Lower leg skin (tissue), 4 donors: ENCODE results near the gene STOM. TPM values are rescaled to one million over a fixed set of nuclear protein-coding genes. Genes with fewer than 3 reads are reported as not detected.

Experiments used
- DNase-seq, 2 donors: peaks; one replicate each; pipeline ENCODE4 v3.0.0-alpha.2; 2019; ENCODE audit warnings: low spot score in 2 of 2
- H3K4me3 ChIP-seq: fragments of 200-600 bp; sonication (generic); 2 replicates; pipeline ENCODE4 v1.5.1; 2017; ENCODE audit warnings: mild to moderate bottlenecking, low read depth; ENCODE audit not compliant: poor library complexity, severe bottlenecking
- POLR2A ChIP-seq, 2 donors: fragments of 450-650 bp; IDR thresholded peaks; one replicate each; pipeline ENCODE4 v1.6.1; 2016 to 2017; ENCODE audit warnings: antibody characterized with exemption in 2 of 2, mild to moderate bottlenecking in 1 of 2, moderate library complexity in 1 of 2
- WGBS, 2 donors: methylation state at CpG; one replicate each; pipeline ENCODE4 v1.1.5; 2018; 5-methylcytosine and 5-hydroxymethylcytosine counted together
- intact Hi-C: fragments of 100-400 bp; cut with DNase I; formaldehyde crosslinking; loops from one replicate; pipeline ENCODE4 v1.15.0; 2023; ENCODE audit warnings: low total_unique reads
- total RNA-seq, 4 donors: library from RNA; depleted of rRNA; stranded (reverse); fragments of >200 nt; gene quantifications; one replicate each; pipeline ENCODE4 v1.1.0, GENCODE V29; 2016
- TF ChIP-seq, protein P1 (sequence below), 3 donors: fragments of 450-650 bp; IDR thresholded peaks; one replicate each; pipeline ENCODE4 v1.5.1; 2016; ENCODE audit warnings: antibody characterized with exemption in 3 of 3, mild to moderate bottlenecking in 3 of 3, moderate library complexity in 2 of 3

The STOM gene
- total RNA-seq, 4 donors from 2014 or later, result 131 to 323 (median 208) TPM

DNA sequence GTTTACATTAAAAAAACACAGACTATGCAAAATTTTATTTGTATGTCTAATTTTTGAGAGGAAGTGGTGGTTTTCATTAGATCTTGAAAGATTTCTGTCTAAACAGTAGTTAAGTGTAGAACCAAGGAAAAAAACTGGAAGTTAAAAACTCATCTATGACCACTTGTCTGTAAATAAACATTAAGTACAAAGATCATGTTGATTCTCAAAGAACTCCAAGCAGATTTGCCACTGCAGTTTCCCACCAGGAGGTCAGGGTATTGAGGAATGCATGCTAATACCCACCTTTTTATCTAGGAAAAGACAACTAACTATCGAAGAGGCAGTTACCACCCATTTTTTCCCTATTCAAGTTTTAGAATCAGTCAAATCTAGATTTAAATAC is 1.9 kb downstream of the STOM start:
- DNase-seq, result no peak
- intact Hi-C loops, result loop anchor here (5.0 kb wide), 1 partner anchor 41 kb away; no protein-coding TSS in a partner anchor
- WGBS, 2 donors, result 52 to 53% methylated on average over 1 of the region's 1 CpG
- H3K4me3 ChIP-seq, result no peak overlapping the region
- TF ChIP-seq, protein P1, sequence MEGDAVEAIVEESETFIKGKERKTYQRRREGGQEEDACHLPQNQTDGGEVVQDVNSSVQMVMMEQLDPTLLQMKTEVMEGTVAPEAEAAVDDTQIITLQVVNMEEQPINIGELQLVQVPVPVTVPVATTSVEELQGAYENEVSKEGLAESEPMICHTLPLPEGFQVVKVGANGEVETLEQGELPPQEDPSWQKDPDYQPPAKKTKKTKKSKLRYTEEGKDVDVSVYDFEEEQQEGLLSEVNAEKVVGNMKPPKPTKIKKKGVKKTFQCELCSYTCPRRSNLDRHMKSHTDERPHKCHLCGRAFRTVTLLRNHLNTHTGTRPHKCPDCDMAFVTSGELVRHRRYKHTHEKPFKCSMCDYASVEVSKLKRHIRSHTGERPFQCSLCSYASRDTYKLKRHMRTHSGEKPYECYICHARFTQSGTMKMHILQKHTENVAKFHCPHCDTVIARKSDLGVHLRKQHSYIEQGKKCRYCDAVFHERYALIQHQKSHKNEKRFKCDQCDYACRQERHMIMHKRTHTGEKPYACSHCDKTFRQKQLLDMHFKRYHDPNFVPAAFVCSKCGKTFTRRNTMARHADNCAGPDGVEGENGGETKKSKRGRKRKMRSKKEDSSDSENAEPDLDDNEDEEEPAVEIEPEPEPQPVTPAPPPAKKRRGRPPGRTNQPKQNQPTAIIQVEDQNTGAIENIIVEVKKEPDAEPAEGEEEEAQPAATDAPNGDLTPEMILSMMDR (IDR thresholded peaks at IDR 0.05), result no peak
- TF ChIP-seq POLR2A (IDR thresholded peaks at IDR 0.05), result no peak

DNA sequence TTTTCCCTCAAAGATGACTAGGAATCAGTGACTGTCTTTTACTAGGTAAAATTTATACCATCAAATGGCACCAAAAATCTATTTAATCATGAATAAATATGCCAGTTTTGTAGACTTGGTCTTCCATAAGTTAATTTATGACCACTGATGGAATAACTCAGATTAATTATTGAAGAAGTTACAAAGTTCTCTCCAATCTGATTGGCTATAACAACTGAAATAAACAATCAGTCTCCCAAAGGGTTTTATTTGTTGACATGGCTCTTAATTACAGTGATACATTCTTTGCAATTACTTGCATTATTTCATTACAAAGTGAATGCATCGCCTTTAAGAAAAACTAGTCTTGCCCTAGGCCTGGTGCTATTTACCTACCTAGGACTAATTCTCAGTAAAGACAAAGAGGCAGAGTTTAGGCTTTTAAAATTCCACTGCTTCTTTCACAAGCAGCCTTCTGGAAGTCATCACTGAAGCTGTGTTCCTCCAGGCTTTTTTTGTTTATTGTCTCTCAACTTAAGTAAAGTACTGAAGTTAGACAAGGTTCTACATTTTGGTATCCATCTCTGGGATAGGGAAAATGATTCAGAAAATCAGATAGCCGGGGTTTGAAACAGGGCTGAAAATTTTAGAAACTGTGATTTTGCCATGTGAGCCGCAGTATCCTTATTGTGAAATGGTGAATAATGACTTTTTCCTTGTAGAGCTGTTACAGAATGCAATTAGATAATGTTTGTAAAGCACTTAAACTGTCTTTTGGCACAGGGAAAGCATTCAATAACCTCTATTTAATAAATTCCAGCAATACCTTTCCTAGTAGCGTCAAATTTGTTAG is 2.5 kb downstream of the STOM start:
- DNase-seq, result no peak
- no peak overlapping the region for H3K4me3 ChIP-seq
- no peak for TF ChIP-seq POLR2A (IDR thresholded peaks at IDR 0.05)
- TF ChIP-seq, protein P1 (IDR thresholded peaks at IDR 0.05), result no peak
- 23 to 25% methylated on average over 4 of the region's 4 CpGs for WGBS, 2 donors
- intact Hi-C loops, result loop anchor here (5.0 kb wide), 1 partner anchor 40 kb away; no protein-coding TSS in a partner anchor

DNA sequence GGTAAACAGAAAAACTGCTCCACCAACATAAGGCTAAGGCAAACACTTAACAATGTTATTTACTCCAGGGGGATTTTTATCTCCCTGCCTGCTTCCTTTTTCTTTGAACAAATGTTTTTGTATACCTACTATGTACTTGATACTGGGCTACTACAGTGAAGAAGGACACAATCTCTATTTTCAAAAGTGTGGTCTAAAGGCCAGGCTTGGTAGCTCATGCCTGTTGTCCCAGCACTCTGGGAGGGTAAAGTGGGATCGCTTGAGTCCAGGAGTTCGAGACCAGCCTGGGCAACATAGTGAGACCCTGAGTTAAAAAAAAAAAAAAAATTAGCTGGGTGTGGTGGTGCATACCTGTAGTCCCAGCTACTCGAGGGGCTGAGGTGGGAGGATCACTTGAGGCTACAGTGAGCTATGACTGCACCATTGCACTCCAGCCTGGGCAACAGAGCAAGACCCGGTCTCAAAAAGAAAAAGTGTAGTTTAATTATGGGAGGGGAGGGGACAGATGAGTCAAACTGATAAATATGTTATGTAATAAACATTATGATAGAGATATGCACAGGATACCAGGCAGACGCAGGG is 3.3 kb downstream of the STOM start:
- intact Hi-C loops, result loop anchor here (5.0 kb wide), 1 partner anchor 39 kb away; no protein-coding TSS in a partner anchor
- no peak for TF ChIP-seq POLR2A (IDR thresholded peaks at IDR 0.05)
- TF ChIP-seq, protein P1 (IDR thresholded peaks at IDR 0.05), result no peak
- no peak for DNase-seq
- H3K4me3 ChIP-seq, result no peak overlapping the region
- 66 to 69% methylated on average over 5 of the region's 5 CpGs for WGBS, 2 donors

DNA sequence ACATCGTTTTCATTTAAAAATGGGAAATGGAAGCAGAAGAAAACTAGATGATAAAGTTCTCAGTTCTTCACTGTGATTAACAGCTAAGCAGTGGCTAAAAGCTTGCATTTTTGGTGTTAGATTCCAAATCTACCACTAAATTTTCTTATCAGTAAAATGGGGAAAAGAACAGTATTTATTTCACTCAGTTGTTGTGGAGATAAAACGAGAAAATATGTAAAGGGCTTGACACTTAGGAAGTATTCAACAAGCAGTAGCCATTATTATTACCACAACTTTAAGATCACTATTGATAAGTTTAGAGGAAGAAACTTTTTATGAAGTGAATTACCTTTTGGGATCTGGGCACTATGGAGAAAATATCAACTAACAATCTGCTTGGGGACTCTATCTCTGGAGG is 4.5 kb downstream of the STOM start:
- intact Hi-C loops, result loop anchor here (5.0 kb wide), 1 partner anchor 38 kb away; no protein-coding TSS in a partner anchor
- no peak for TF ChIP-seq POLR2A (IDR thresholded peaks at IDR 0.05)
- TF ChIP-seq, protein P1 (IDR thresholded peaks at IDR 0.05), result no peak
- no peak for DNase-seq
- 47 to 53% methylated on average over 2 of the region's 2 CpGs for WGBS, 2 donors
- no peak overlapping the region for H3K4me3 ChIP-seq

DNA sequence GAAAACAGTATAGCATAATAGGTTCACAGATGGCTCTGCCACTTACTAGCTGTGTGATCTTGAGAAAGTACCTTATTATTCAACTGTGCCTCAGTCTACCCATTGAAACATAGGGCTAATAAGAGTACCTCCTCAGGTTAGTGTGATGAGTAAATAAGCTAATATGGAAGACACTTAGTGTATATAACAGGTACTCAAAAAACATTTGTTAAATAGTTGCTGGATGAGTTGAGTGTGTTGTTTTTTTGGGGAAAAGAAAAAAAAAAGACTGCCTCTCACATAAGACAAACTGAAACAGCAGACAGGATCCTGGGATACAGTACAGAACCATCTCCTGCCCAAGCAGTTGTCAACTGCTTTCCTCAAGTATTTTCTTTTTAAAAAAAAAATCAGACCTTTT is 5.2 kb downstream of the STOM start:
- no peak overlapping the region for H3K4me3 ChIP-seq
- intact Hi-C loops, result loop anchor here (5.0 kb wide), 1 partner anchor 38 kb away; no protein-coding TSS in a partner anchor
- TF ChIP-seq, protein P1 (IDR thresholded peaks at IDR 0.05), result no peak
- TF ChIP-seq POLR2A (IDR thresholded peaks at IDR 0.05), result no peak
- DNase-seq, result no peak
